IMR-90 (cell line): ENCODE results near the gene ATP10A. TPM values are rescaled to one million over a fixed set of nuclear protein-coding genes. Genes with fewer than 3 reads are reported as not detected.

Experiments
- ATAC-seq: fragments of 200-7000 bp; cut with Tn5 transposase; 2 replicates; pipeline ENCODE4 v1.9.1; 2020; ENCODE audit warnings: low read depth, mild to moderate bottlenecking, moderate library complexity
- BruUV-seq: library from RNA; stranded (reverse); fragments of 400-500 nt; replicated peaks from 2 replicates; lab custom pipeline; 2021; lab: Mats Ljungman, UMichigan
- CTCF ChIA-PET: fragments of 300-600 bp; formaldehyde crosslinking; extraction: SDS; loops from one replicate; lab custom pipeline; 2021; ENCODE audit warnings: antibody characterized with exemption; lab: Yijun Ruan, JAX
- POLR2A ChIA-PET: fragments of 300-600 bp; sonication (Branson Sonifier 250); formaldehyde crosslinking; loops from one replicate; lab custom pipeline; 2022; ENCODE audit warnings: antibody characterized with exemption; ENCODE audit not compliant: unreplicated experiment; lab: Charles Lee
- DNase-seq: peaks from one replicate; pipeline ENCODE4 v3.0.0; 2013
- H2AFZ ChIP-seq: replicated peaks from 2 replicates; pipeline ENCODE3; 2013; ENCODE audit warnings: low read length, mild to moderate bottlenecking; ENCODE audit not compliant: poor library complexity
- H2AK5ac ChIP-seq: 2 replicates; pipeline ENCODE4 v1.6.1; 2013; ENCODE audit warnings: low read depth, low read length, inconsistent platforms
- H2AK9ac ChIP-seq: replicated peaks from 2 replicates; pipeline ENCODE3; 2013; ENCODE audit warnings: mild to moderate bottlenecking, low read depth, low read length, moderate library complexity; ENCODE audit not compliant: poor library complexity
- H2BK120ac ChIP-seq: 2 replicates; pipeline ENCODE4 v1.6.1; 2013; ENCODE audit warnings: low read depth, low read length, inconsistent platforms
- H2BK15ac ChIP-seq: 3 replicates; pipeline ENCODE4 v1.6.1; 2013; ENCODE audit warnings: low read depth, low read length, inconsistent platforms
- H2BK20ac ChIP-seq: 2 replicates; pipeline ENCODE4 v1.6.1; 2013; ENCODE audit warnings: low read depth, mild to moderate bottlenecking, inconsistent platforms, low read length, moderate library complexity
- H2BK5ac ChIP-seq: 2 replicates; pipeline ENCODE4 v1.6.1; 2013; ENCODE audit warnings: mild to moderate bottlenecking, low read depth, low read length, inconsistent platforms; ENCODE audit not compliant: poor library complexity, severe bottlenecking
- H3K14ac ChIP-seq: replicated peaks from 2 replicates; pipeline ENCODE4 v1.6.1; 2013; ENCODE audit warnings: low read depth, low read length, inconsistent platforms
- H3K18ac ChIP-seq: 2 replicates; pipeline ENCODE4 v1.6.1; 2013; ENCODE audit warnings: low read depth, low read length, control low read depth
- H3K23ac ChIP-seq: 2 replicates; pipeline ENCODE4 v1.6.1; 2013; ENCODE audit warnings: low read depth, low read length, inconsistent platforms
- H3K27ac ChIP-seq: 2 replicates; pipeline ENCODE4 v1.5.1; 2013; ENCODE audit warnings: mild to moderate bottlenecking, control low read depth, low read length; ENCODE audit not compliant: insufficient read depth
- H3K27me3 ChIP-seq: 2 replicates; pipeline ENCODE4 v1.6.1; 2013; ENCODE audit warnings: low read length; ENCODE audit not compliant: control insufficient read depth, insufficient read depth
- H3K36me3 ChIP-seq: 2 replicates; pipeline ENCODE4 v1.6.1; 2013; ENCODE audit warnings: low read length, mixed read lengths; ENCODE audit not compliant: control insufficient read depth, insufficient read depth
- H3K4ac ChIP-seq: 2 replicates; pipeline ENCODE4 v1.6.1; 2013; ENCODE audit warnings: low read depth, low read length, inconsistent platforms
- H3K4me1 ChIP-seq: 2 replicates; pipeline ENCODE4 v1.6.1; 2013; ENCODE audit warnings: low read length, mixed read lengths; ENCODE audit not compliant: control insufficient read depth, insufficient read depth
- H3K4me2 ChIP-seq: 2 replicates; pipeline ENCODE4 v1.6.1; 2013; ENCODE audit warnings: low read depth, mild to moderate bottlenecking, control low read depth, low read length, moderate library complexity
- H3K4me3 ChIP-seq: 2 replicates; pipeline ENCODE4 v1.5.1; 2013; ENCODE audit warnings: low read depth, mild to moderate bottlenecking, control low read depth, low read length, moderate library complexity; ENCODE audit not compliant: insufficient read depth
- H3K56ac ChIP-seq: 2 replicates; pipeline ENCODE4 v1.6.1; 2013; ENCODE audit warnings: low read length, inconsistent platforms; ENCODE audit not compliant: insufficient read depth; ENCODE audit errors: extremely low read depth
- H3K79me1 ChIP-seq, 2 experiments: 2 replicates each; pipeline ENCODE4 v1.6.1; 2013; ENCODE audit warnings: low read length in 2 of 2, inconsistent platforms in 1 of 2, low read depth in 1 of 2
- H3K9ac ChIP-seq: 2 replicates; pipeline ENCODE4 v1.6.1; 2013; ENCODE audit warnings: low read depth, low read length, control low read depth
- H3K9me1 ChIP-seq: 2 replicates; pipeline ENCODE4 v1.6.1; 2013; ENCODE audit warnings: low read length, inconsistent platforms; ENCODE audit not compliant: insufficient read depth
- H3K9me3 ChIP-seq: 2 replicates; pipeline ENCODE4 v1.6.1; 2013; ENCODE audit warnings: low read length; ENCODE audit not compliant: control insufficient read depth, insufficient read depth
- H4K20me1 ChIP-seq: 2 replicates; pipeline ENCODE4 v1.6.1; 2013; ENCODE audit warnings: low read length, inconsistent platforms; ENCODE audit not compliant: insufficient read depth
- H4K5ac ChIP-seq: 2 replicates; pipeline ENCODE4 v1.6.1; 2013; ENCODE audit warnings: mild to moderate bottlenecking, low read depth, low read length, control low read depth
- H4K8ac ChIP-seq, 2 experiments: 2 replicates each; pipeline ENCODE4 v1.6.1; 2013; ENCODE audit warnings: low read depth in 2 of 2, low read length in 2 of 2, control low read depth in 1 of 2, inconsistent platforms in 1 of 2
- H4K91ac ChIP-seq: 2 replicates; pipeline ENCODE4 v1.6.1; 2013; ENCODE audit warnings: low read depth, low read length, inconsistent platforms; ENCODE audit not compliant: insufficient read depth
- CEBPB ChIP-seq: IDR thresholded peaks from 2 replicates; pipeline ENCODE4 v1.6.1; 2012; ENCODE audit warnings: low read depth, low read length, improper control_type of control experiment
- CHD1 ChIP-seq: IDR thresholded peaks from 2 replicates; pipeline ENCODE4 v1.6.1; 2012; ENCODE audit warnings: low read depth, low read length, improper control_type of control experiment
- MAFK ChIP-seq: IDR thresholded peaks from 2 replicates; pipeline ENCODE4 v1.6.1; 2012; ENCODE audit warnings: low read depth, low read length, improper control_type of control experiment
- POLR2A ChIP-seq: IDR thresholded peaks from 2 replicates; pipeline ENCODE4 v1.6.1; 2012; ENCODE audit warnings: mild to moderate bottlenecking, low read depth, low read length
- SMC3 ChIP-seq: fragments of 150-350 bp; IDR thresholded peaks from 2 replicates; pipeline ENCODE4 v1.6.1; 2016; ENCODE audit warnings: low read depth, mild to moderate bottlenecking, antibody characterized with exemption, low read length, moderate library complexity
- WGBS, 2 experiments: methylation state at CpG; one replicate each; pipeline versions ENCODE4 v1.1.5 to v1.1.7; 2013; ENCODE audit warnings: missing lambda C conversion rate in 2 of 2; ENCODE audit not compliant: insufficient read length in 1 of 2; ENCODE audit errors: extremely low coverage in 2 of 2; 5-methylcytosine and 5-hydroxymethylcytosine counted together
- dilution Hi-C: fragments of 300-500 bp; cut with HindIII; formaldehyde crosslinking; loops from one replicate; pipeline ENCODE4 v1.14.3; 2018; ENCODE audit warnings: low sequenced_read_pairs; ENCODE audit not compliant: unreplicated experiment
- in situ Hi-C: fragments of 300-500 bp; cut with MboI; formaldehyde crosslinking; loops from 3 replicates; pipeline ENCODE4 v1.14.3; 2019; ENCODE audit warnings: low sequenced_read_pairs, inconsistent platforms, mixed read lengths
- intact Hi-C: fragments of 100-400 bp; cut with micrococcal nuclease; formaldehyde crosslinking; loops from 2 replicates; pipeline ENCODE4 v1.10.0; 2022
- polyA plus RNA-seq, 3 experiments: library from polyadenylated mRNA; depleted of rRNA; stranded (reverse); fragments of >200 nt; gene quantifications; 2 replicates each; pipeline ENCODE4 v1.2.3, GENCODE V29; 2012; ENCODE audit warnings: low replicate concordance in 1 of 3
- total RNA-seq: library from RNA; depleted of rRNA; stranded (reverse); fragments of >200 nt; gene quantifications from 2 replicates; pipeline ENCODE4 v1.2.3, GENCODE V29; 2012
- TF ChIP-seq, protein P1 (sequence below): conservative IDR thresholded peaks from 2 replicates; pipeline ENCODE4 v1.5.1; 2012; ENCODE audit warnings: mild to moderate bottlenecking, low read depth, low read length, improper control_type of control experiment

The ATP10A gene
- total and polyA plus RNA-seq, 2 of the 4 experiments (the other 2 are of a cell fraction): 13.8 to 16.0 TPM

- no peak overlapping the region for H2BK20ac ChIP-seq
- H3K18ac ChIP-seq: no peak overlapping the region
- H4K8ac ChIP-seq: no peak overlapping the region
- H3K4me1 ChIP-seq: peaks cover 1% of the 10 kb centered on the region
- in situ Hi-C loops (no loop called here), dilution Hi-C loops (no loop called here), intact Hi-C loops (no loop called here)
- no peak overlapping the region for H2BK15ac ChIP-seq
- no peak overlapping the region for H3K56ac ChIP-seq
- no peaks in the 10 kb centered on the region for H3K9me3 ChIP-seq
- H2AK5ac ChIP-seq: no peak overlapping the region
- no TSS peak for BruUV-seq
- ATAC-seq (no peak), DNase-seq (no peak)
- peaks cover 32 to 68% of the 10 kb centered on the region in 2 experiments for H3K79me1 ChIP-seq
- POLR2A ChIA-PET: no interaction called here
- H4K91ac ChIP-seq: no peak overlapping the region
- no peak overlapping the region for H2AK9ac ChIP-seq
- no peak overlapping the region for H3K4me2 ChIP-seq
- no peak overlapping the region for H3K14ac ChIP-seq
- no peak overlapping the region for H3K9ac ChIP-seq
- H3K36me3 ChIP-seq: no peaks in the 10 kb centered on the region
- H3K4me3 ChIP-seq: no peak overlapping the region
- peaks cover 20% of the 10 kb centered on the region; the same call in 1 of the 2 replicates for H3K9me1 ChIP-seq
- H3K4ac ChIP-seq: no peak overlapping the region
- no peak overlapping the region for H4K5ac ChIP-seq
- TF ChIP-seq SMC3 (no peak), POLR2A (no peak), CHD1 (no peak), MAFK (no peak), CEBPB (no peak)
- TF ChIP-seq, protein P1, sequence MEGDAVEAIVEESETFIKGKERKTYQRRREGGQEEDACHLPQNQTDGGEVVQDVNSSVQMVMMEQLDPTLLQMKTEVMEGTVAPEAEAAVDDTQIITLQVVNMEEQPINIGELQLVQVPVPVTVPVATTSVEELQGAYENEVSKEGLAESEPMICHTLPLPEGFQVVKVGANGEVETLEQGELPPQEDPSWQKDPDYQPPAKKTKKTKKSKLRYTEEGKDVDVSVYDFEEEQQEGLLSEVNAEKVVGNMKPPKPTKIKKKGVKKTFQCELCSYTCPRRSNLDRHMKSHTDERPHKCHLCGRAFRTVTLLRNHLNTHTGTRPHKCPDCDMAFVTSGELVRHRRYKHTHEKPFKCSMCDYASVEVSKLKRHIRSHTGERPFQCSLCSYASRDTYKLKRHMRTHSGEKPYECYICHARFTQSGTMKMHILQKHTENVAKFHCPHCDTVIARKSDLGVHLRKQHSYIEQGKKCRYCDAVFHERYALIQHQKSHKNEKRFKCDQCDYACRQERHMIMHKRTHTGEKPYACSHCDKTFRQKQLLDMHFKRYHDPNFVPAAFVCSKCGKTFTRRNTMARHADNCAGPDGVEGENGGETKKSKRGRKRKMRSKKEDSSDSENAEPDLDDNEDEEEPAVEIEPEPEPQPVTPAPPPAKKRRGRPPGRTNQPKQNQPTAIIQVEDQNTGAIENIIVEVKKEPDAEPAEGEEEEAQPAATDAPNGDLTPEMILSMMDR: no peak
- H2AFZ ChIP-seq: no peak overlapping the region
- H2BK120ac ChIP-seq: no peak overlapping the region
- H2BK5ac ChIP-seq: no peak overlapping the region
- no CpG with 5 or more reads among the region's 4 CpGs for WGBS, 2 experiments
- H3K27me3 ChIP-seq: no peaks in the 10 kb centered on the region
- H3K27ac ChIP-seq: no peak overlapping the region
- CTCF ChIA-PET: no interaction called here
- H4K20me1 ChIP-seq: no peaks in the 10 kb centered on the region; the same call in 1 of the 2 replicates
- no peak overlapping the region for H3K23ac ChIP-seq
Observed at GRCh38 chr15:25812073-25812472, 51.1 kb downstream of the ATP10A start.
